Activated naive CD8-positive, alpha-beta T cell treated with anti-CD3 and anti-CD28 coated beads, Interleukin-2, amount 10 ng/mL, durations not matched to agents 7 days and 5 days (primary cell): ENCODE results near the gene RNF6. TPM values are rescaled to one million over a fixed set of nuclear protein-coding genes. Genes with fewer than 3 reads are reported as not detected.
"Not testable (repeated sequence)": the region's sequence is repeated elsewhere in the genome, so short reads cannot be mapped to it uniquely, and the experiment has no call there.

Experiments
- ATAC-seq: fragments of 150-1000 bp; cut with Tn5 transposase; one replicate; pipeline ENCODE4 v1.10.0; 2021; ENCODE audit warnings: low read depth, moderate library complexity
- POLR2A ChIA-PET: fragments of 350-600 bp; sonication (Branson Sonifier 250); formaldehyde crosslinking; loops from one replicate; lab custom pipeline; 2021; ENCODE audit warnings: antibody characterized with exemption; lab: Charles Lee
- DNase-seq: peaks from one replicate; pipeline ENCODE4 v3.0.0; 2021
- H3K27ac Mint-ChIP-seq: one replicate; pipeline ENCODE4 v1.8.0; 2022; ENCODE audit warnings: mild to moderate bottlenecking, mixed read lengths
- H3K27me3 Mint-ChIP-seq: one replicate; pipeline ENCODE4 v1.8.0; 2022; ENCODE audit warnings: mild to moderate bottlenecking, moderate library complexity, mixed read lengths
- H3K36me3 Mint-ChIP-seq: one replicate; pipeline ENCODE4 v1.8.0; 2021; ENCODE audit warnings: mild to moderate bottlenecking, mixed read lengths
- H3K4me1 Mint-ChIP-seq: one replicate; pipeline ENCODE4 v1.8.0; 2021; ENCODE audit warnings: mixed read lengths
- H3K4me3 Mint-ChIP-seq: one replicate; pipeline ENCODE4 v1.8.0; 2022; ENCODE audit warnings: mild to moderate bottlenecking, moderate library complexity, mixed read lengths
- H3K9me3 Mint-ChIP-seq: one replicate; pipeline ENCODE4 v1.8.0; 2021; ENCODE audit warnings: mixed read lengths
- total RNA-seq, 2 experiments: library from RNA; stranded (reverse); gene quantifications; one replicate each; pipeline ENCODE4 v1.2.3, GENCODE V29; 2021

Gene RNF6
- total RNA-seq, result 10 to 100 TPM; 40.4 to 43.3 TPM

DNA sequence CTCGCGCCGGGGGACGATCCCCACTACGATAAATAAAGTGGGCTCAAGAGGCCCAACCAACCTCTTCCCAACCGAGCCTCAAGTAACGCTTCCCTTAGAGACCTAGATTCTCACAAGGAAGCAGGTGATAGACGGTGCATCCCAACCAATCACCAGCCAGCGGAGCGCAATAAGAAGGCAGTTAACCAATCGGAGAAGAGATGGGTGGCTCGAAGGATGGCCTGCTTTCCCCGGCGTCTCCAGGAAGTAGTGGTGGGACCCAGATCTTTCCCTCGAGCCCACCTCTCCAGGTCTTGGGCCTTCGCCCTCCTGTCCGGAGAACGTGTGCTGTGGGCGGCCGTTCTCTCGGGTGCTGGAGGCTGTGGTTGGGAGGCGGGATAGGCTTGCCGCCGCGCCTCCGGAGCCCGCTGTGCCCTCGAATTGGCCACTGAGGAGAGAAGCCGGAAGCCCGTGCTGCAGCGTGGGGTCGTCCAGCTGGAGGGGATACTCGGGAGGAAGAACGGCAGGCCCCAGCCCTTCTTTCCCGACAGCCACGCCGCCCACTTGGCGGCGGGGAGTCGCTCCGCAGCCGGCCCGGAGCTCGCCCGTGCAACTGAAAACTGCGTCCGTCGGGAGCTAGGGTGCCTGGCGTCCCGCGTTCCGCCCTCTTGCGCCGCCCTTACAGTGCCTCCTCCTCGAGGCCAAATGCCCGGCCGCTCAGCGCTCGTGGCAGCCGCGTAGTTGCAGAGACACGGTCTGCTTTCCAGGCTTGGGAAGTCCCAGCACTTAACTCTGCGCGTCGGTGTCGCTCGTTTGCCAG lies at the start of gene RNF6:
RNF6 (minus strand) TSS at position 594 of the 799 bp plus-strand sequence. CDS start 2,665 bp downstream, outside the sequence.
- Mint-ChIP-seq H3K4me3 (peak within 1 kb of the TSS; percentile 99), H3K9me3 (no peaks in the 10 kb centered on the region), H3K36me3 (peaks cover 14% of the 10 kb centered on the region), H3K27me3 (no peaks in the 10 kb centered on the region), H3K27ac (peak within 1 kb of the TSS; percentile 100), H3K4me1 (peaks cover 16% of the 10 kb centered on the region)
- DNase-seq, result peak; percentile 90
- POLR2A ChIA-PET, result interaction anchor here (1.6 to 4.1 kb wide), 3 partner anchors 33 to 564 kb away, joined by 3 to 33 read pairs (median 5); no protein-coding TSS in a partner anchor
- peak; percentile 98 for ATAC-seq

DNA sequence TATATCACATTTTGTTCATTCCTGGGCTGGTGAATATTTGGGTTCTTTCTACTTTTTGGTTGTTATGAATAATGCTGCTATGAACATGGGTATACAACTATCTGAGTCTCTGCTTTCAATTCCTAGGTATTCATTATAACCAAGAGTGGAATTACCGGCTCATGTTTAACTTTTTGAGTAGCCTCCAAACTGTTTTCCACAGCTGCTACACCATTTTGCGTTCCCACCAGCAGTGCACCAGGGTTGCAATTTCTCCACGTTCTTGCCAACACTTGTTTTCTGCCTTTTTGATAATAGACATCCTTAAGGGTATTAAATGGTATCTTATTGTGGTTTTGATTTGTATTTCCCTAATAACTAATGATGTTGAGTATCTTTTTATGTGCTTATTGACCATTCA lies 48.6 kb upstream of the RNF6 start:
- Mint-ChIP-seq H3K27me3 (no peaks in the 10 kb centered on the region), H3K9me3 (no peaks in the 10 kb centered on the region), H3K27ac (no peak overlapping the region), H3K4me3 (no peak overlapping the region), H3K4me1 (peaks cover 4% of the 10 kb centered on the region), H3K36me3 (no peaks in the 10 kb centered on the region)
- ATAC-seq (no peak), DNase-seq (no peak)
- POLR2A ChIA-PET, result no interaction called here

DNA sequence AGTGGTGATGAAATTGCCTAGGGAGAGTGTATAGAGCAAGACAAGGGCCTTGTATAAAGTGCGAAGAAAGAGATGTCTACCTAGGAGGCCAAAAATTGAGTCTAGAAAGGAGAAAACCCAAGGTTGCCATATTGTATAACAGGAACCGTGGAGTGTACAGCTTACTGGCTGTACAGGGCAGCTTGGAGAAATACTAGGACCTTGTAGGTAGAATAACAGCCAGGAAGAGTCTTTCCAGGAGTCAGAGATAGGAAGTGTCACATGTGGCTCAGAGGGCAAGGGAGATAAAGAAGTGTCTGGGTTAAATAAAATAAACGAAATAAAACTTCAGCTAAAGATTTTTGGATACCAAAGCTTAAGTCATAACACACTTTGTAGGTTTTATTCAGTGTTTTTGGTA lies 44.2 kb upstream of the RNF6 start:
- no peak overlapping the region for H3K4me3 Mint-ChIP-seq
- DNase-seq (no peak), ATAC-seq (no peak)
- peaks cover 4% of the 10 kb centered on the region for H3K36me3 Mint-ChIP-seq
- H3K27ac Mint-ChIP-seq, result no peak overlapping the region
- peaks cover 4% of the 10 kb centered on the region for H3K9me3 Mint-ChIP-seq
- no peaks in the 10 kb centered on the region for H3K27me3 Mint-ChIP-seq
- H3K4me1 Mint-ChIP-seq, result peaks cover 7% of the 10 kb centered on the region
- POLR2A ChIA-PET, result no interaction called here

DNA sequence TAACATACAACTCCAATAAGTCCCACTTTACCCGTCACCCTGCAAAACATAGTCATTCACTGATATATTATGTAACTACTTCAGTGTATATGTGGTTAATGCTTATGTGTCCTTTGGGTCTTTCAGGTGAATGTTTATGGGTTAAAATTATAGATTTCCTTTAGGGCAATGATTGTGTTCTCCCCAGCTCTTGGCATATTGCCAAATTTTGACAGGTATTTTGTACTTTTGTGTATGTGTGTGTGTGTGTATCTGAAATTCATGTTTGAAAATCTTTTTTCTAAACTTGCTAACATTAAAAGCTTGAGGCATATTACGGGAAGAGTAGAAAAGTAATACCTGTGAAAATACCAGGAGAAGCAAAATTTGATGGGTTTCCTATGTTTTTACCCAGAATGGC lies 40.0 kb upstream of the RNF6 start:
- no peak overlapping the region for H3K4me3 Mint-ChIP-seq
- DNase-seq, result no peak
- H3K4me1 Mint-ChIP-seq, result peaks cover 9% of the 10 kb centered on the region
- POLR2A ChIA-PET, result no interaction called here
- H3K36me3 Mint-ChIP-seq, result peaks cover 4% of the 10 kb centered on the region
- H3K27ac Mint-ChIP-seq, result no peak overlapping the region
- H3K27me3 Mint-ChIP-seq, result peaks cover 2% of the 10 kb centered on the region
- no peak for ATAC-seq
- peaks cover 4% of the 10 kb centered on the region for H3K9me3 Mint-ChIP-seq

DNA sequence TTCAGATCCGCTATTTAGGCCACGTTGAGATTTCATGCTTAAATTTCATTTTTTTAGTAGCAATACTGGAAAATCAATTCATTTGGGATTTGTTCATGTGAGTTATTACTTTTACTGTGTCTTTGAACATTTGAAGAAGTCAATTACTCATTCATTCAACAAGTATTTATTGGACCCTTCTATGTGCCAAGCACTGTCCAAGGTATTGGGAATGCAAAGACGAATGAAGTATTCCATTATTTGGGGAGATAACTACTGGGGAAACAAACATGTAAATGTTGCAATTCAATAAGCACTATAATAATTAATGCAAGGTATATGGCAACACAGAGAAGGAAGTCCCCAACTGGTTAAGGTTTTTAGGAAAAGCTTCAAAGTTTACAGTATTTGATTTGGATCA lies 37.5 kb upstream of the RNF6 start:
- peaks cover 3% of the 10 kb centered on the region for H3K9me3 Mint-ChIP-seq
- H3K27me3 Mint-ChIP-seq, result peaks cover 4% of the 10 kb centered on the region
- no peak for DNase-seq
- peaks cover 17% of the 10 kb centered on the region for H3K4me1 Mint-ChIP-seq
- POLR2A ChIA-PET, result no interaction called here
- H3K4me3 Mint-ChIP-seq, result no peak overlapping the region
- ATAC-seq, result no peak
- H3K36me3 Mint-ChIP-seq, result peaks cover 2% of the 10 kb centered on the region
- H3K27ac Mint-ChIP-seq, result no peak overlapping the region

DNA sequence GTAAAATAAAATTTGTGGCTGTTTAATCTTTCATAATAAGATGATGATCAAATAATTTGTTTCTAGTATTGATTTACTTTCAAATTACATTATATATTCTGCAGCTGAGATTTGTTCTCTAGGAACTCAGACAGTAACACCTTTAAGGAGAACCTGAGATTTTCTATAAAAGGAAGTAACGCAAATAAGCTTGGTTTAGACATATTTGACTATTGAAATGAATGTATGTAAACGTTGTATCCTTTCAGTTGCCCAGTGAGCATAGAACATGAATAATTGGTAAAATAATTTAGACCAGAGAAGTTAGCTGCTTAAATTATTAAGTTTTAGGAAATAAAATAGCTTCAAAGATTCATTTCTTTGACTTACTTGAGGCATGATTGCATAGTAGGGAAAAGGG lies 34.9 kb upstream of the RNF6 start:
- no peaks in the 10 kb centered on the region for H3K36me3 Mint-ChIP-seq
- H3K27me3 Mint-ChIP-seq, result peaks cover 4% of the 10 kb centered on the region
- no peak overlapping the region for H3K4me3 Mint-ChIP-seq
- no peak for ATAC-seq
- H3K9me3 Mint-ChIP-seq, result no peaks in the 10 kb centered on the region
- DNase-seq, result no peak
- H3K4me1 Mint-ChIP-seq, result peaks cover 23% of the 10 kb centered on the region
- POLR2A ChIA-PET, result no interaction called here
- H3K27ac Mint-ChIP-seq, result no peak overlapping the region

DNA sequence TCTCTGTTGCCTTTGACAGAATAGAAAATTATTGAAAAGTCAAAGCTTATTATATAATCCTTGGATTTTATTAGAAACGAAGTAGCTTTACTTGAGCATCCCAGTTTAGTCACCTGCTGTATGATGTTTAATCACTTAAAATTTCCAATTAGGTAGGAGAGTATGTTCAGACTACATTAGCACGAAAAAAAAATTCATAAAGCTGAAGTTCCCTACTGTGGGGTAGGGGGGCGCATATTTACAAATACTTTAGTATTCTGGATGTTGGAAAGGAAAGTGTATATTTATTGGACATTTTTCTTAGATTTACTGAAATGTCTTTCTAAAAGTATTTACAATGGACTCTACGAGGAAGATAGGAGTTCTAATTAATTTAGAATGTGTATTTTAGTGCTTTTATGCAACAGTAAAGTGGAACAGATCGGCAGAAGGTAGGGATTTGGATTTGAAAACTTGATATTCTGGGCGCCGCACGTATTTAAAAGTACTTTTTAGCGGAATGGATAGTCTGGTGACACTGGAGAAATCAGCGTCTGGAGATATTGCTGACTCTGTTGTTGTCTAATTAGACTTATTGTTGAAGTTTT lies 33.7 kb upstream of the RNF6 start:
- Mint-ChIP-seq H3K4me3 (peak overlapping the region; percentile 91), H3K4me1 (peaks cover 23% of the 10 kb centered on the region), H3K27me3 (peaks cover 4% of the 10 kb centered on the region), H3K36me3 (no peaks in the 10 kb centered on the region), H3K27ac (no peak overlapping the region), H3K9me3 (no peaks in the 10 kb centered on the region)
- POLR2A ChIA-PET, result interaction anchor here (1.4 to 1.6 kb wide), 2 partner anchors 33 to 70 kb away, joined by 3 to 5 read pairs; partner anchors contain the start of gene RNF6
- no peak for DNase-seq
- no peak for ATAC-seq

DNA sequence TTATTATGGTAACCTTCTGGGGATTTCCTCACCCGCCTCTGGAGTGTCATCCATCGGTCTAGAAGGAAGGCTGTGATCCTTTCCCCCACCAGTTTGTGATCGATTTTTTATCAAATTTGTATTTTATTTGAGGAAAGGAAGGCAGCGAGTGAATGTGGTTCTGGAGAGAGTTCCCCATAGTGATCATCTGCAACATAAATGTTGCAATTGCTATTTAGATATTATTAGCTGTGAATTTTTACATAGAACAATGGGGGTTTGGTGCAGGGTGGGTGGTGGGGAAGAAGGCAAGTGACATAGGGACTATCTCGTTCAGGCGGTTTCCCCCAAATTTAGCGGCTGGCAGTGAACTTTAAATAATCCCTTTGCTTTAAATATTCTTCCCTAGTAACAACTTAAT lies 33.0 kb upstream of the RNF6 start:
- peak overlapping the region; percentile 82 for H3K27ac Mint-ChIP-seq
- ATAC-seq, result no peak
- no peak for DNase-seq
- H3K9me3 Mint-ChIP-seq, result no peaks in the 10 kb centered on the region
- peaks cover 4% of the 10 kb centered on the region for H3K27me3 Mint-ChIP-seq
- peak overlapping the region; percentile 91 for H3K4me3 Mint-ChIP-seq
- H3K36me3 Mint-ChIP-seq, result no peaks in the 10 kb centered on the region
- peaks cover 23% of the 10 kb centered on the region for H3K4me1 Mint-ChIP-seq
- POLR2A ChIA-PET, result interaction anchor here (1.4 to 1.6 kb wide), 2 partner anchors 33 to 69 kb away, joined by 3 to 5 read pairs; partner anchors contain the start of gene RNF6

DNA sequence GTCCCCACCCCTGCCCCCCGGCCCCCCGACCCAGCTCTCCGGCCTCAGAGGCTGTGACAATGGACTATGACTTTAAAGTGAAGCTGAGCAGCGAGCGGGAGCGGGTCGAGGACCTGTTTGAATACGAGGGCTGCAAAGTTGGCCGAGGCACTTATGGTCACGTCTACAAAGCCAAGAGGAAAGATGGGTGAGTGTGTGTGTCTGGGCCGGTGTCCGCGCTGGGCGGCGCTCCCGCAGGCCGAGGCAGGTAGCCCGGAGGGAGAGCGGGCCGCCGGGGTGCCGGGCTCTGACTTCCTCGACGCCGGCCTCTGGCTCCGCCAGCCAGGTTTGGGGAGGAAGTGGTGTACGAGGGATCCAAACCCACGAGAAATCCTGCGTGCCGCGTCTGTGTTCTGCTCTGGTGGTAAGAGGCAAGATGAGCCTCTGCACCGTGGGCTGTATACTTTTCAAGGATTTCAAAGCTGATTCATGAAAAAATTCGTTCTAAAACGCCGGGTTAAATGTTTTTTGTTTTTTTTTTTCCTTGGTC lies 32.5 kb upstream of the RNF6 start:
- ATAC-seq, result peak; percentile 56
- Mint-ChIP-seq H3K27me3 (peaks cover 4% of the 10 kb centered on the region), H3K36me3 (no peaks in the 10 kb centered on the region), H3K4me1 (peaks cover 23% of the 10 kb centered on the region), H3K9me3 (no peaks in the 10 kb centered on the region), H3K4me3 (peak overlapping the region; percentile 91), H3K27ac (peak overlapping the region; percentile 82)
- POLR2A ChIA-PET, result interaction anchor here (1.4 to 1.6 kb wide), 2 partner anchors 32 to 69 kb away, joined by 3 to 5 read pairs; partner anchors contain the start of gene RNF6
- DNase-seq, result peak; percentile 73

DNA sequence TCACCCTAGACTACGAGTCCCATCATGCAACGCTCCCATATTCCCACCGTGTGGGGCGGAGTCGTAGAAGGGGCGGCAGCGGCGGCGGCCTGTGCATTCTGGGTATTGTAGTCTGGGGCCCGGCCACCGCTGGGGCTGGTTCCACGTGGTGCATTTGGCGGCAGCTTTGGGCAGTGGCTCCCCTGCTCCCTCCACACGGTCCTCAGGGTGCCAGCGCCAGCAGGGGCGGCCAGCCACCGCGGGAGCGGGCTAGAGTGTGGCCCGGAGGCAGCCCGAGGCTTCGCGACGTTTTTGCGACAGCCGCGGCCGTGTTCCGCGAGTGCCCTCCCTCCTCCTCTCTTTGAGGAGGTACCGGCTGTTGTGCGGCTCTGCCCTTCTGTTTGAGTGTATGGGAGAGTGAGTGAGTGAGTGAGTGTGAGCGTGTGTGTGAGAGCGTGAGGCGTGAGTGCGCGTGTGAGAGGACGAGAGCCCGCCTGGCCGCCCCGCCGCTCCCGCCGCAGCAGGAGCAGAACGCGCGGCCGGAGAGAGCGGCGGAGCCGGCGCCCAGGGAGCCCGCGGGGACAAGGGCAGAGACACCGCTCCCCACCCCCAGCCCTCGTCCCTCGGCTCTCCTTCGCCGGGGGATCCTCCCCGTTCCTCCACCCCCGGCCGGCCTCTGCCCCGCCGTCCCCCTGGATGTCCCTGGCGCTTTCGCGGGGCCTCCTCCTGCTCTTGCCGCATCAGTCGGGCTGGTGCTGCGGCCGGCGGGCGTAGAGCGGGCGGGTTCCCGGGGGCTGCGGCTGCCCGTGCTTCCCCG lies 31.9 kb upstream of the RNF6 start, which contains the start of gene CDK8:
CDK8 (plus strand) TSS at position 343 of the 796 bp plus-strand sequence. CDS start 513 bp downstream, outside the sequence.
- POLR2A ChIA-PET, result interaction anchor here (0.6 to 1.6 kb wide), 3 partner anchors 31 to 229 kb away, joined by 4 to 5 read pairs (median 4); partner anchors contain the start of gene RNF6
- Mint-ChIP-seq H3K27ac (peak within 1 kb of the TSS; percentile 89), H3K4me3 (peak within 1 kb of the TSS; percentile 91), H3K27me3 (peaks cover 4% of the 10 kb centered on the region), H3K36me3 (no peaks in the 10 kb centered on the region), H3K4me1 (peaks cover 23% of the 10 kb centered on the region), H3K9me3 (no peaks in the 10 kb centered on the region)
- peak; percentile 82 for ATAC-seq
- DNase-seq, result peak; percentile 89

DNA sequence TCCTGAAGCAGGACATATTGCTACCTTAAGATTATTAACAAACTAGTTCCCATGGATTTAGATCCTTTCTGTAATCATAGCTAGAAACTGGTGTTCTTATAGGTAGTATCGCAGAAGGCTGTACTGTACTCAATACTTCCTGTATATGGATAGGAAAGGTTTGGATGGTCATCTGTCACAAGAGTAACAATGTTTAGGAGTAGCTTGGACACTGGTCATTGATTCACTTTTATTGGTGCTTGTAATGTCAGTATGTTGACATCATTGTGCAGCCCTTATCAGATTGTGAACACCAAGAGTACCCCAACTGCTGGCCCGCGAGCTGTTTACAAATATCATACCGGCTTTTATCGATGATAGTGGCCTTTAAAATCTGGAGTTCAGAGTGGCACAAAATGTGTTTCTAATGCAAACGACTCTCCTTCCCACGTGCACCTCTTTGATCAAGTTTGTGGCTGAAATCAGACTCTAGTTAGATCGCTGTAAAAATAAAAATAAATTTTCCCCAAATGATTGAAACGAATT lies 31.2 kb upstream of the RNF6 start:
- peak overlapping the region; percentile 88 for H3K4me3 Mint-ChIP-seq
- H3K36me3 Mint-ChIP-seq, result no peaks in the 10 kb centered on the region
- H3K27me3 Mint-ChIP-seq, result peaks cover 4% of the 10 kb centered on the region
- H3K4me1 Mint-ChIP-seq, result peaks cover 23% of the 10 kb centered on the region
- POLR2A ChIA-PET, result interaction anchor here (0.6 to 1.2 kb wide), 3 partner anchors 67 to 229 kb away, joined by 4 read pairs; no protein-coding TSS in a partner anchor
- peak overlapping the region; percentile 89 for H3K27ac Mint-ChIP-seq
- no peak for ATAC-seq
- no peaks in the 10 kb centered on the region for H3K9me3 Mint-ChIP-seq
- DNase-seq, result no peak

DNA sequence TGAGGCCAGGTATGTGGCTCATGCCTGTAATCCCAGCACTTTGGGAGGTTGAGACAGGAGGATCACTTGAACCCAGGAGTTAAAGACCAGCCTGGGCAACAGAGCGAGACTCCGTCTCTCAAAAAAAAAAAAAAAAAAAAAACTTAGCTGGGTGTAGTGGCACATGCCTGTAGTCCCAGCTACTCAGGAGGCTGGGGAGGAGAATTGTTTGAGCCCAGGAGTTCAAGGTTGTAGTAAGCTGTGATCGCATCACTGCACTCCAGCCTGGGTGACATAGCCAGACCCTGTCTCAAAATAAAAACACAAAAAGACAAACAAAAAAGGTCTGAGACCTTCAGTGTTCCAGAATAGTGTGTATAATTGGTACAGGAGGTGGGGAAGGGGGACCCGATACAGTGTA lies 29.9 kb upstream of the RNF6 start:
- H3K9me3 Mint-ChIP-seq, H3K27ac Mint-ChIP-seq, ATAC-seq, POLR2A ChIA-PET, DNase-seq, H3K27me3 Mint-ChIP-seq, H3K4me3 Mint-ChIP-seq, H3K36me3 Mint-ChIP-seq: not testable (repeated sequence)
- H3K4me1 Mint-ChIP-seq, result peaks cover 21% of the 10 kb centered on the region
